Glomerular visceral epithelial cell (primary cell): ENCODE results near the gene KIF9.
"Not testable (repeated sequence)": the region's sequence is repeated elsewhere in the genome, so short reads cannot be mapped to it uniquely, and the experiment has no call there.

Experiments used
- DNase-seq: peaks from one replicate; pipeline ENCODE4 v3.0.0-alpha.2; 2016; ENCODE audit errors: extremely low spot score

Gene KIF9

DNA sequence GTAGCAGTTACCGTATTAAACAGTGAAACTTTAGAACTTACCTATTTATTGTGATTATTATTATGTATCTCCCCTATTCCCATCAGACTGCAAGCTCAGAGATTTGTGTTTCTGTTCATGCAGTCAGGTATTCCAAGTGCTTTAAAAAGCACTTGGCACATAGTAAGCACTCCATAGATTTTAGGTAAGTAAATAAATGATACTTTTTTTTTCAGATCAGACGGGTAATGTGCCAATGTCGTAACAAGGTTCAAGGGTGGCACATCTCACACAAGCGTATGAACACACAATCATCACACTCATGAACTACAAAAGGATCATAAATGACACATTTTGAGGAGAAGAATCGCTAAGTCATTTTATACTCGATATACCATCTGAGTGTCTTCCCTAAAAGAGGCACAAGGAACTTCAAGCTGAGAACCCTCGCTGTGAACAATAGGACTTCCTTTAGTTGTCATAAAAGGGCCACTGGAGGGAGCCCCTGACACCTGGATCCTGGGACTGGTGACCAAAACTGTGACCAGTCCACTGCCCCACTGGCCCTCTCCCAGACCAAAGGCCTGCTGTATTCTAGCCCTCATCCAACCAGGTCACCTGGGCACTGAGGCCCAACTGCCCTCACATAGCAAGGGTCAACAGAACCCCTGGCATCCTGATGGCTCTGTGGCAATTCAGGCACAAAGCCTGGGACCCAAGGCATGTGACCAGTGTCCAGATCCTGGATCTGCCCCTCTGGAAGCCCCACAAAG is 32.1 kb downstream of the KIF9 start:
- peak; percentile 32 for DNase-seq

DNA sequence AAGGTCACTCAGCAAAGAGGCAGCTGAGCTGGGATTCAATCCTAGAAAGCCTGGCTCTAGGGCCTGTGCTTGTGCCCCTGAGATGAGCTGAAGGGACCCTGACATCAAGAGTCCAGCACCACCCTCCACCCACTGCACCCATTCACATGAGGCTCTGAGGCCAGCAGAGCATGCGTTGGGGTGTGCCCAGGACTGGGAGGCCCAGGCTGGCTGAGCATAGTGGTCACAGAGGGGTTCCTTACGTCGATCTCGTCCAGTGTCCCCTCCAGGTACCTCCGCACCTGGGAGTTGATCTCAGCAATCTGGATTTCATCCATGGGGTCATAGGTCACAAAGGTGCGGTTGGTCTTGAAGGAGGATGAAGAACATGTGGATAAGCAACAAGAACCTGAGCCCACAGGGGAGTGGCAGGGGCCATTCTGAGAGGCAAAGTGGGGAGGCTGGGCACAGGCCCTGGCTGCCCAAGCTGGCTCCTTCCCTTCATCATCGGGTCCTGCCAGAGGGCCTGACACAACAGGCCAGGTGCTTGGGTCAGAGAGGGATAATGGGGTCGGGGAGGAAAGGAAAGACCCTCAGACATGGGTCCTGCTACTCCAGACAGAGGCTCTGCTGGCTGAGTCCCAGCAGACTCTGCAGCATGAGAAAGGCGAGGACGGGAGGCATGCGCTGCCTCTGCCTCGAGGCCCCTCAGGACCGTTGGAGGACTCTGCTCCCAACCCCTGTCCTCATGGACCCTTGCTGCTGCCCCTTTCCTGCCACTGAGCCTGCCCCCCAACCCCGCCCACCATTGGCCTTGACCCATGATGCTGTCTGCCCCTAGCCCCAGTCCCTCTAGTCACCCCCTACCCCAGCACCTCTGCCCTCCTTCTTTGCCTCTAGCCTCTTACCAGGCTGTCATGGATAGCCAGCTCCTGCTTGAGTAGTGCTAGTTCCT is 35.2 kb downstream of the KIF9 start:
- DNase-seq, result no peak

DNA sequence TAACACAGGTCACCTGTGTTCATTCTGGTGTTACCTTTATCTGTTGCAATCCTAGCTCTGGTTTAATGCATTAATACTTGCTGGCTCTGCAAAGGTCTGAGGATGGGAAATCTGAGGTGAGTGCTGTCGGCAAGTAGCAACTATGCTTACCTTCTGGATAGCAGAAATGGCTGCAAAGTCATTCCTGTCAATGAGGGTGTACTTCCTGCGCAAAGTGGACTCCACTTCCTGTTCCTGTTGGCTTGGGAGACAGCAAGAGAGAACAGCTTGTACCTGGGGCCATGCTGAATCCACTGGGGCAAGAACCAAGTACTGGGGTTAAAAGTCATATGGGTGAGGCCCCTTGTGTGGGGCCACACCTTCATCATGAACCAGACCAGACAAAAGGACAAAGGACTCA is 37.3 kb downstream of the KIF9 start:
- no peak for DNase-seq

DNA sequence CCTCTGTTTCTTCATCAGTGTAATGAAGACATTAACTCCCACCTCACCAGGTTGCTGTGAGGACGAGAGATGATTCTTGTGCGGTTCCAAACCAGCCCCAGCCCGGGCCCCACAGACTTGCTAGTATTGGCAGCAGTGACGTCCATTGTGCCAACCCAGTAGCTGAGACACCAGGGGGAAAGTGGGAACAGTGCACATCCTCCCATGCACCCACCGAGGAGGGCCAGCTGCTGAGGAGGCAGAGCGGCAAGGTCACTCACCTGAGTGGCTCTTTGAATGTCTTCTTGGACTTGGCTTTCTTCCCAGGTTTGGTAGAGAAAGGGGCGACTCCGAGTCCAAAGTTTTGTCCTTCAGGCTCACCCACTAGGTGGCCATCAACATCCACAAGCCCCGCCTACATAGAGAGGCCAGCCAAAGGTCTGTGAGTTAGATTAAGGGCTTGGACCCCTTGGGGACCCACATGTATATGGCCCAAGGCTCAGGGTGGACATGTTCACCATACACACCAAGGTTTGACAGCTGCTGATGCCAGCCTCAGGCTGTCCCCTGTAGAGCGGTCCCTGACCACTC is 38.0 kb downstream of the KIF9 start:
- no peak for DNase-seq

DNA sequence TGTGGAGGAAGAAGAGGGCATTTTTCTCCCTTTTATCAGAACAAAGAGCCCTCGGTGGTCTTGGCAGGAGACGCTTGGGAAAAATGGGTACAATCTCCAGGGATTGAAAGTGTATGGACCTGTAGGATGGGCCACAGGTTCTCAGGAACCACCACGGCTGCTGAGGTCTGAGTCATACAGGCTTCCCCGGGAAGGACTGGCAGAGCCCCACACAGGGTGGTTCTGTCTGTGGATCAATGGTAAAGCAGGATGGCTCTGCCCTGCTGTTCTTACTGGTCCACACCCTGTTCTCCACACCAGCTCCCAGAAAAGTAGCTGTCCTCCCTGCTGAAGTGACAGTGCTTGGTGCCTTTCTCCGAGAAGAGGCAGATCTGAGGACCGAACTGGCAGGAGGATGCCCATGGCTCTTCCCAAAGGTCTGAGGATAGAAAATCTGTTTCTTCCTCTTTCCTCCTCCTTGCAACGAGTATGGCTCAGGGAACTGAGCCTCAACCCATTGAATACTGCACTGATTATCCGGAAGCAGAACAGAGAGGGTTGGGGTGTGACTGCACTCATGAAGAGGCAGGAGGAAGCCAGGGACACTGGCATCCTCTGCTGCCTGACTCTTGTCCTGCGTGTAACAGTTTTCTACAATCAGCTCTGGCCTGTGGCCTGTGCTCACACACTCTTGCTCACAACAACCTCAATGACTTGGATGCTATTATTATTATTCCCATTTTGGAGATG is 39.0 kb downstream of the KIF9 start:
- no peak for DNase-seq

DNA sequence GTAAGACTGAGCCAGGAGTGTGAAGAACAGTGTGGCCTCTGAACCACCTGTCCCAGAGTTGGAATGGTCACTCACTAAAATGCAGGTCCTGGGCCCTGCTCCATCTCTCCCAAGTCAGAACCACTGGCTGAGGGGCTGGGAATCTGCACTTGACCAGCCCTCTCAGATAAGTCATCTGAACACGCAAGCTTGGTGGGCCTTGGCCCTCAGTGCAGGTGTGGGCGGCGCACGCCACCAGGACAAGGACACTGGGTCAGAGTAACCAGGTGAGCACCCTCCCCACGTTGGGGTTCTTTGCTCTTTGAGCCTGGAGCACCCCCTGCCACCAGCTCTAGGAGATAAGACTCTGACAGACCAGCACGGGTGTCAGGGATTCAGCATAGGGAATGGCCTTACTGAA is 42.7 kb downstream of the KIF9 start:
- DNase-seq, result no peak

DNA sequence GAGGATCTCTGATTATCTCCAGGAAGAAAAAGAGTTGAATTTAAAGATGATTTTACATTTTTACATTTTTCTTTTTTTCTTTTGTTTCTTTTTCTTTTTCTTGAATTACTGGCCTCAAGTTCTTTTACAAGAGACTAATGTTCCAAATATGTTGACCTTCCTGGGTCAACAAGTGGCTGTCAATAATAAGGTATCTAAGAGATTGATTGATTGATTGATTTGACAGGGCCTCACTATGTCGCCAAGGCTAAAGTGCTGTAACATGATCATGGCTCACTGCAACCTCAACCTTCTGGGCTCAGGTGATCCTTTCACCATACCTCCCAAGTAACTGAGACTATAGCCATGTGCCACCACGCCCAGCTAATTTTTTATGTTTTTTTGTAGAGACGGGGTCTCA is 44.6 kb downstream of the KIF9 start:
- no peak for DNase-seq

DNA sequence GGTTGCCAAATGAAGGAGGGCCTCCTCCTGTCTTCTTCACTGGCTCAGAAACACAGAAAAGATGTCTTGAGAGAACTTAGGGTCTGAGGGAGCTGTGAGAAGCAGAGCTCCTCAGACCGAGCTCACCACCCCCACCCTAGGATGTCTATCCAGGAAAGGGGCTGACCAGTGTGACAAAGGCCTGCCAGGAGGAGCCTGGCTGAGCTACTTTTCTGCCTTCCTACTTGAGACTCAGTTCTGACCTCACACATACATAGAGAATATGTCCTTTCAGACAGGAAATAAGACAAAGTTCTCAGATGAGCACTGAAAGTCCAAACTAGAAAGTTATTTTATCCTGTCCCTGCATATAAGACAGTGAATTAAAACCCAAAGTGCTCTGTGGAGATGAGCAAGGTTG is 54.5 kb downstream of the KIF9 start:
- no peak for DNase-seq

DNA sequence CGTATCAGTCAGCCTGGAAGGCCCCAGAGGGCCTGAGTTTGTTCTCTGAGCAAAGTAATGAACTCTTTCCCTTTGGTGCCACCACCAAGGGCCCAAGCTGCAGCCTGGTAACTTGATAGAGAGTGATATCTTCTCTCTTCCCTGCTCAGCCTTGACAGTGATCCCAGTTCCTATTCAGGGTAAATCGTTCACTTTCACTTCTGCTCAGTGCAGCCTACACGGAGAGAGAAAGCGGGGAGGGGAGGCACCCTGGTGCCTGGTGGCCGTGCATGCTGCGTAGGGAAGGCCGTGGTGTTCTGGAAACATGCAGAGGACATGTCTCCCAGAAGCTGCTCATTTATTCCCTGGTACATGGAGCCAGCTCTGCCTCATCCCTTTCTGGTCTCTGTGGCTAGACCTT is 54.9 kb downstream of the KIF9 start:
- DNase-seq, result no peak

DNA sequence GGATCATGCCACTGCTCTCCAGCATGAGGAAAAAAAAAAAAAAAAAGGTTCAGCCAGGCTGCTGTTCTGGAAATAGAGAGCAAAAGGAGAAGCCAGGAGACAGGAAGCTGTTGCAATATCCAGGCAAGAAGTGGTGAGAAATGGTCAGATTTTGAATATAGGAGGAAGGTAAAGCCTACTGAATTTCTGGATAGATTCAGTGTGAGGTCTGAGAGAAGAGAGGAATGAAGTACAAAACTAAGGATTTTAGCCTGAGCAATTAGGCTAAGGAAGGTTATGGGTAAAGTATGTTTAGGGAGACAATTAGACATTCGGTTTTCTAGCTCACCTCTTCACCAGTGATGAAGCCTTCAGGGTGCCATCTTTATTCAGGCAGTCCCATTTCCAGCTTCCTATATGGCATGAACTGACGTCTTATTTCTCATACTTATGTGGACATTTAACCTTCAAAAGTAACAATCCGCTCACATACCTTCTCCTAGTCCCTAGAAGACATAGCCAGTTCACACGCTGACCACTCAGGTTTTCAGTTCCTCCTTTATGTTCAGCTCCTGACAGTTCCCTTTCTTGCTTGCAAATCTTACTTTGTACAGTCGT is 57.2 kb downstream of the KIF9 start:
- DNase-seq, result no peak

DNA sequence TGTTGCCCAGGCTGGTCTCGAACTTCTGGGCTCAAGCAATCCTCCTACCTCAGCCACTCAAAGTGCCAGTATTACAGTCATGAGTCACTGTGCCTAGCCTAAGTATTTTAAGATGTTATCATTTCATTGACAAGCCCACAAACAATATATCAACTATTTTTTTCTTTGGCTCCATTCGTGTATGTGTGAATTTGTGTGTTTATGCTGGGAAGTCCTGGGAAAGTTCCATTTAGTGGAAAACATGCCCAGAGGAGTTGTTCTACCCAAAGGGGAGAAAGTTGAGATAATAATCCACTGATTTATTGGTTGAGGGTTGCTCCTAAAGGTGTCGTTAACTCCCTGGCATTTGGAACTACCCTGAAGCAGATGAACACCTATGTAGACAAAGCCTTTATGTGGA is 58.8 kb downstream of the KIF9 start:
- no peak for DNase-seq

DNA sequence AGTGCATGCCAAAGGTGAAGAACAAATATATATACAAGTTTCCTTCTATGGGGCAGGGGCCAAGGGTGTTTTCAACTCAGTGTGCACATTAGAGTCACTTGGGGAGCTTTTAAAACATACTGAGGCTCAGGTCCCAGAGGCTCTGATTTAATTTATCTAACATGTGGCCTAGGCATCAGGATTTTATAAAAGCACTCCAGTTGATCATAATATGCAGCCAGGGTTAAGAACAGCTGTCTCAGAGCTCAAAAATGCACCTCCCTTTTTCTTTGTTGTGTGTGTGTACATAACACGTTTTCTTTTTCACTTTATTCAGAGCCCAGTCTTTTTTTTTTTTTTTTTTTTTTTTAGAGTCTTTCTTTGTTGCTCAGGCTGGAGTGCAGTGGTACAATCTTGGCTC is 60.8 kb downstream of the KIF9 start:
- no peak for DNase-seq

DNA sequence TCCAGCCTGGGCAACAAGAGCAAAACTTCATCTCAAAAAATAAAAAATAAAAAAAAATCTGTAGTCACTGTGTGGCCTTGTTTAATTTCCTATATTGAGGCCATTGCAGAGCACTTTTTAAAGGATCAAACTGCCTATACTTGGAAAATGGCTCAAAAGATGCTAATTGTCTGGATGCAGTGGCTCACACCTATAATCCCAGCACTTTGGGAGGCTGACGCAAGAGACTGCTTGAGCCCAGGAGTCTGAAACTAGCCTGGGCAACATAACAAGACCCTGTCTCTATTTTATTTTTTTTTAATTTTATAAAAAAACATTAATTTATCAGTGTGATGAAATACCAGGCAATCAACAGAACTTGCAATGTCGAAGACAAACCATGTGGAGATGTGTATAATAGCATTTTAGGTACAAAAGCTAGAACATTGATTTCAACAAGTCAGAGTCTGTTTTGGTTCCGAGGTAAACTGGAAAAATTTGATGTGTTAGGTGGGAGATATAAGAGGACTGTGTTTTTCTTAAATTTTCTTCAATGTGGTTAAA is 71.7 kb downstream of the KIF9 start:
- DNase-seq, result no peak

DNA sequence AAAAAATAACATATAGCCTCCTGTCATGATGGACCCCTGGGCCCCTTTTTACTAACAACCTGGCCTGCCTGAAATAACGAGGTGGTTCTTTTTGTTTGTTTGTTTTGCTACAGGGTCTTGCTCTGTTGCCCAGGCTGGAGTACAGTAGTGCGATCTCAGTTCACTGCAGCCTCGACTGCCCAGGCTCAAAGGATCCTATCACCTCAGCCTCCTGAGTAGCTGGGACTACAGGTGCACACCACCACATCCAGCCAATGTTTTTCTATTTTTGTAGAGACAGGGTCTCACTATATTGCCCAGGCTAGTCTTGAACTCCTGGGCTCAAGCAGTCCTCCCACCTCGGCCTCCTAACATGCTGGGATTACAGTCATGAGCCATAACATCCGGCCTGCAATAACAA is 76.6 kb downstream of the KIF9 start:
- not testable (repeated sequence) for DNase-seq

DNA sequence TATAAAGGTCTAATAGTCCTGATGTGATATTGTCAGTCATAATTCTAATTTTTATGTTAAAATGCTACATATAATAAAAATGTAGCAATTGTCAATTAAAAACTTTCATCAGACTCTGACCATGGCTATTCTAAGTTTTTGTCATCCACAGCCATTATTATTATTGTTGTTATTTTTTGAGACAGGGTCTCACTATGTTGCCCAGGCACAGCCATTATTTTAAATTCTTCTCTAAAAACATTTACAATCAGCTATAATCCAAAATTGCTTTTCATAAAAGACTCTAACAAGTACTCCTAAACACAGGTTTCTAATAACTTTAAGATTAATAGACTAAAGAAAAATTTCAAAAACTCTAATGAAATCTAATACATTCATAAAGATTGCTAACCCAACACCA is 77.7 kb downstream of the KIF9 start:
- no peak for DNase-seq

DNA sequence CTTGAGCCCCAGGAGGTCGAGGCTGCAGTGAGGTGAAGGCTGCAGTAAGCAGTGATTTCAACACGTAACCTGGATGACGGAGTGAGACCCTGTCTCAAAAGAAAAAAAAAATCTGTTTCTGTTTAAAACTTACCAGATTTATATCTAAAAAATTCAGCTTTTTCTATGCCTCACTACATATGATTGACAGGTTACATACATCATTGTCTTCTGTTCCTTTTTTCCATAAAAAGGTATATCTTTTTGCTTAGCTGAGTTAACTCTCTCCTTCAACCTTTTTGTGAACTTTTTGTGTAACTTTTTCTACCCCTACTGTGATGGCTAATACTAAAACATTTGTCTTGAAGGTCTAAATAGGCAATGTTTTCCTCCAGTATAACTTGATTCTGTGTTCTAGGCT is 80.1 kb downstream of the KIF9 start:
- DNase-seq, result no peak

DNA sequence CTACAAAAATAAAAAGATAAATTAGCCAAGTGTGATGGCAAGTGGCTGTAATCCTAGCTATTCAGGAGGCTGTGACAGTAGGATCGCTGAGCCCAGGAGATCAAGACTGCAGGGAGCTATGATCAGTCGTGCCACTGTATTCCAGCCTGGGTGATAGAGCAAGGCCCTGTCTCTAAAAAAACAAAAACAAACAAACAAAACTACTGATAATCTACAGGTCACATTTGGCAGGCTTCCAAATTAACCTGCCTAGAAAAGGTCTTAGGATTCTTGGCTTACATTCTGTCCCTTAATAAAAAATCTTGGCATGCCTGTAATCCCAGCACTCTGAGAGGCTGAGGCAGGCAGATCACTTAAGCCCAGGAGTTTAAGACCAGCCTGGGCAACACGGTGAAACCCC is 85.3 kb downstream of the KIF9 start:
- no peak for DNase-seq

DNA sequence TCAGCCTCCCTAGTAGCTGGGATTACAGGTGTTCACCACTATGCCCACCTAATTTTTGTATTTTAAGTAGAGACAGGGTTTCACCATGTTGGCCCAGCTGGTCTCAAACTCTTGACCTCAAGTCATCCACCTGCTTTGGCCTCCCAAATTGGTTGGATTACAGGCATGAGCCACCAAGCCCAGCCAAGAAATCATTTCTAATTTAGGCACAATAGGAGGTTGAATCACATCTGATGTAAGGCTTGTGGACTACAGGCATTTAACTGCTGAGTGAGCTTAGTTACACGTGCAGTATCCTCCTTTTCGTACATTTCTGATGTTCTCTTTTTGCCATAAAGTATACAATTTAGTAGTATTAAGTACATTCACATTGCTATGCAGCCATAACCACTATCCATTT is 87.6 kb downstream of the KIF9 start:
- no peak for DNase-seq

DNA sequence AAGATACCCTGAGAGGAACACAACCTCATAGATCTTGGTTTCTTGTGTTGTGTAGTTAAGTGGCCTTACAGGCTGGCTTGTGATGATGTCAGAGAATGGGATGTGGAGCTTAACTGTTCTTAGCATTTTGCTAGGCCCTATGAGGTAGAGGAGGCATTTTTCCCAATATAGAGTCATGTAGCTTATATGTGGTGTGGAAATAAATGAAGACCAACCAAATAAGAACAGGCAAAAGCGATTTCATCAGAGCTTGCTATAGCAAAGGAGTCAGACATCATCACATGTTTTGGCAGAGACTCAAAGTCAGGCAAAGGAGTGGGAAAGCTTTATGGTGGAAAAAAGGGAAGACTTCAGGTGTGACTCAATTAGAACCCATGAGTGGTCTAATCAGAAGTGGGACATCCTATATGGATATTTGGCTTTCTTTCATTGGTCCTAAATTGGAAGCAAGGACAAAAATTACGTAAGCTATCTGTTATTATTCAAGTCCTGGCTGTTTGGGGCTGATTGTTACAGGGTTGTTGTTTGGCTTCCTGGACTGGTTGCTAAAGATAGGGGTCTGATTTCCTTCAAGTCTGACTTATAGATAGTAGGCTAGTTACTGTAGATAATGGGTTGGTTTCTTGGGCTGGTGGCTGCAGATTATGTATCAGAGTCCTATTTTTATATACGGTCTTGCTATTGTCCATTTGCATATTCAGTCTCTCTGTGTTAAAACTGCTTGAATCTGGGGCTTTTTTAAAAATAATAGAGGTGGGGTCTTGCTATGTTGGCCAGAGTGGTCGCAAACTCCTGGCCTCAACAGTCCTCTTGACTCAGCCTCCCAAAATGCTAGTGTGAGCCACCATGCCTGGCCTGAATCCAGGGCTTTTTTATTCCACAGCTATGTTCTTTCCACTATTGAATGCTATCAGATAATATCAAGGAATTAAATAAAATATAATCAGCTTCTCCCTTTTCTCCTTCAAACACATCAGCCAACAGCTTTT is 88.4 kb downstream of the KIF9 start:
- DNase-seq, result no peak

DNA sequence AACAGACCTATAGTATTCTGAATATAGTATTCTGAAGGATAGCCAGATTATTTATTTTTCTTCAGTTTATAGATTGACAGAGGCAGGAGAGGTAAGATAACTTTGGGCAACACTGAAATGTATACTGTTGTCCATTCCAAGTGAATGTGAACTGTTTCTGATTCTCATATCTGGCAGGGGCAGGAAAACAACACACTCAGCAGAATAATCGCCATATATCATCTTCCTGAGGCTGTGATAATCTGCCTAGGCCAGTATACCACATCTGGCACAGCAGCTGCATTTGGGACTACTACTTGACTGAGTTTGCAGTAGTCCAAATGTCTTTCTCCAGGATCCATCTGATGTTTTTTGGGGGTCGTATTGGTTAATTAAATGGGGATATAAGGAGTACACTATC is 96.3 kb downstream of the KIF9 start:
- DNase-seq, result no peak
